HCT116 (cell line): ENCODE results near the gene APBA1. TPM values are rescaled to one million over a fixed set of nuclear protein-coding genes. Genes with fewer than 3 reads are reported as not detected.

Source experiments
- ATAC-seq: fragments of 200-7000 bp; cut with Tn5 transposase; 2 replicates; pipeline ENCODE4 v1.9.1; 2020; ENCODE audit warnings: mild to moderate bottlenecking, moderate library complexity
- BruUV-seq: library from RNA; stranded (reverse); fragments of 400-500 nt; replicated peaks from 2 replicates; lab custom pipeline; 2021; lab: Mats Ljungman, UMichigan
- CTCF ChIA-PET: fragments of 300-600 bp; sonication (Branson Sonifier 250); formaldehyde crosslinking; loops from one replicate; lab custom pipeline; 2021; ENCODE audit warnings: antibody characterized with exemption; lab: Charles Lee
- POLR2A ChIA-PET: fragments of 300-600, 350-600 bp; sonication (Branson Sonifier 250); formaldehyde crosslinking; loops from one replicate; lab custom pipeline; 2021; ENCODE audit warnings: antibody characterized with exemption; lab: Charles Lee
- RAD21 ChIA-PET, 2 experiments: fragments of 300-600 bp; sonication (Branson Sonifier 250); formaldehyde crosslinking; loops; one replicate each; lab custom pipeline; 2023; ENCODE audit warnings: low total read pairs in 2 of 2; ENCODE audit not compliant: uncharacterized antibody in 2 of 2, unreplicated experiment in 2 of 2, low non-redundant PET in 1 of 2; lab: Charles Lee
- DNase-seq: peaks from one replicate; pipeline ENCODE4 v3.0.0-alpha.2; 2010; ENCODE audit warnings: low read depth, low spot score
- H2AFZ ChIP-seq: fragments of 200-600 bp; shearing (Covaris generic), sonication (generic); 2 replicates; pipeline ENCODE4 v1.6.1; 2017; ENCODE audit warnings: low read depth, mixed run types, mixed read lengths, antibody characterized with exemption, low read length; ENCODE audit not compliant: poor library complexity, severe bottlenecking
- H3K27ac ChIP-seq: 2 replicates; pipeline ENCODE4 v1.5.1; 2012; ENCODE audit warnings: low read depth, low read length
- H3K27me3 ChIP-seq: fragments of 200-600 bp; sonication (generic); 2 replicates; pipeline ENCODE4 v1.6.1; 2016; ENCODE audit warnings: mixed run types, low read length, mixed read lengths; ENCODE audit not compliant: insufficient read depth
- H3K36me3 ChIP-seq, 2 experiments: fragments of 200-500 bp in 1 of 2; fragments of 200-600 bp in 1 of 2; sonication (Bioruptor generic) in 1 of 2; sonication (generic) in 1 of 2; 2 replicates each; pipeline versions ENCODE4 v1.5.1 to v1.6.1; 2014 to 2016; ENCODE audit warnings: low read length in 2 of 2, inconsistent platforms in 1 of 2, mixed read lengths in 1 of 2, mixed run types in 1 of 2; ENCODE audit not compliant: insufficient read depth in 2 of 2, control insufficient read depth in 1 of 2
- H3K4me1 ChIP-seq, 2 experiments: fragments of 200-600 bp in 1 of 2; sonication (generic) in 1 of 2; 2 replicates each; pipeline versions ENCODE4 v1.5.1 to v1.6.1; 2012 to 2017; ENCODE audit warnings: low read length in 2 of 2, inconsistent platforms in 1 of 2, mild to moderate bottlenecking in 1 of 2, mixed read lengths in 1 of 2, mixed run types in 1 of 2, moderate library complexity in 1 of 2; ENCODE audit not compliant: insufficient read depth in 2 of 2, control insufficient read depth in 1 of 2
- H3K4me2 ChIP-seq: fragments of 200-600 bp; sonication (generic); 2 replicates; pipeline ENCODE4 v1.6.1; 2017; ENCODE audit warnings: mixed run types, low read length, mixed read lengths
- H3K4me3 ChIP-seq, 2 experiments: fragments of 200-600 bp in 1 of 2; sonication (generic) in 1 of 2; replicated peaks in 1 of 2; 2 replicates each; pipeline ENCODE4 v1.5.1; 2011 to 2016; ENCODE audit warnings: low read length in 2 of 2, control low read depth in 1 of 2, low read depth in 1 of 2, mild to moderate bottlenecking in 1 of 2, mixed read lengths in 1 of 2, mixed run types in 1 of 2
- H3K79me2 ChIP-seq: fragments of 200-600 bp; sonication (generic); 2 replicates; pipeline ENCODE4 v1.6.1; 2017; ENCODE audit warnings: mild to moderate bottlenecking, mixed run types, low read length, moderate library complexity, mixed read lengths; ENCODE audit not compliant: insufficient read depth
- H3K9ac ChIP-seq: fragments of 200-600 bp; sonication (generic); 2 replicates; pipeline ENCODE4 v1.6.1; 2016; ENCODE audit warnings: low read length, mixed read lengths
- H3K9me2 ChIP-seq: fragments of 200-600 bp; sonication (generic), shearing (Covaris generic); 2 replicates; pipeline ENCODE4 v1.6.1; 2017; ENCODE audit warnings: mixed run types, mild to moderate bottlenecking, moderate library complexity; ENCODE audit not compliant: insufficient read depth
- H3K9me3 ChIP-seq, 2 experiments: fragments of 200-500 bp in 1 of 2; fragments of 200-600 bp in 1 of 2; sonication (Bioruptor generic) in 1 of 2; sonication (generic) in 1 of 2; 2 replicates each; pipeline ENCODE4 v1.6.1; 2014 to 2017; ENCODE audit warnings: low read length in 2 of 2, mixed read lengths in 2 of 2, inconsistent platforms in 1 of 2, low read depth in 1 of 2, mild to moderate bottlenecking in 1 of 2, mixed run types in 1 of 2, moderate library complexity in 1 of 2; ENCODE audit not compliant: control insufficient read depth in 1 of 2, insufficient read depth in 1 of 2
- H4K20me1 ChIP-seq: fragments of 200-600 bp; sonication (generic), shearing (Covaris generic); 2 replicates; pipeline ENCODE4 v1.6.1; 2017; ENCODE audit warnings: mixed run types, mild to moderate bottlenecking, moderate library complexity; ENCODE audit not compliant: insufficient read depth
- ATF3 ChIP-seq: IDR thresholded peaks from 2 replicates; pipeline ENCODE4 v1.6.1; 2012
- CEBPB ChIP-seq: IDR thresholded peaks from 2 replicates; pipeline ENCODE4 v1.6.1; 2012; ENCODE audit warnings: low read depth
- EZH2phosphoT487 ChIP-seq: fragments of 200-600 bp; IDR thresholded peaks from 2 replicates; pipeline ENCODE4 v1.6.1; 2018; ENCODE audit warnings: antibody characterized with exemption, borderline replicate concordance
- FOSL1 ChIP-seq: IDR thresholded peaks from 2 replicates; pipeline ENCODE4 v1.6.1; 2012; ENCODE audit warnings: low read depth
- JUND ChIP-seq: IDR thresholded peaks from 2 replicates; pipeline ENCODE4 v1.6.1; 2012
- RAD21 ChIP-seq: IDR thresholded peaks from 2 replicates; pipeline ENCODE4 v1.6.1; 2012; ENCODE audit warnings: low read depth, mild to moderate bottlenecking
- REST ChIP-seq: IDR thresholded peaks from 2 replicates; pipeline ENCODE4 v1.6.1; 2012; ENCODE audit warnings: low read depth
- ZBTB33 ChIP-seq: IDR thresholded peaks from 2 replicates; pipeline ENCODE4 v1.6.1; 2011; ENCODE audit warnings: mild to moderate bottlenecking, low read length, moderate library complexity; ENCODE audit not compliant: insufficient replicate concordance; ENCODE audit errors: extremely low read depth
- ZNF274 ChIP-seq: fragments of 200-500 bp; sonication (Bioruptor generic); IDR thresholded peaks from 2 replicates; pipeline ENCODE4 v1.6.1; 2014; ENCODE audit warnings: mild to moderate bottlenecking, low read depth, low read length, inconsistent platforms
- intact Hi-C: fragments of 100-400 bp; cut with micrococcal nuclease; formaldehyde crosslinking; loops from 2 replicates; pipeline ENCODE4 v1.10.0; 2022
- total RNA-seq: library from RNA; stranded (reverse); gene quantifications from one replicate; pipeline ENCODE4 v1.2.1, GENCODE V29; 2021; ENCODE audit not compliant: unreplicated experiment

The APBA1 gene
- total RNA-seq, 1 experiment from 2014 or later: 0.20 TPM

GRCh38 chr9:69385581-69386033 is 286.6 kb downstream of the APBA1 start:
- DNase-seq: no peak
- no peak overlapping the region for H3K4me3 ChIP-seq
- POLR2A ChIA-PET: no interaction called here

More at GRCh38 chr9:69385581-69386033, 286.6 kb downstream of the APBA1 start:
- intact Hi-C loops: no loop called here
- H3K9me2 ChIP-seq: no peaks in the 10 kb centered on the region
- no peaks in the 10 kb centered on the region for H3K36me3 ChIP-seq
- TF ChIP-seq FOSL1 (no peak), ZBTB33 (no peak), ATF3 (no peak), ZNF274 (no peak), RAD21 (no peak), JUND (no peak), REST (no peak), EZH2phosphoT487 (no peak), CEBPB (no peak)
- H2AFZ ChIP-seq: no peak overlapping the region
- no peak for ATAC-seq
- no peak overlapping the region for H3K9ac ChIP-seq
- no TSS peak for BruUV-seq
- H3K4me2 ChIP-seq: no peak overlapping the region
- CTCF ChIA-PET: no interaction called here
- no peak overlapping the region for H3K27ac ChIP-seq
- no peaks in the 10 kb centered on the region for H4K20me1 ChIP-seq
- RAD21 ChIA-PET: no interaction called here
- H3K27me3 ChIP-seq: peaks cover 3% of the 10 kb centered on the region; the same call in 1 of the 2 replicates
- H3K79me2 ChIP-seq: no peaks in the 10 kb centered on the region
- no peaks in the 10 kb centered on the region for H3K4me1 ChIP-seq
- H3K9me3 ChIP-seq: no peaks in the 10 kb centered on the region
